PC-3 (cell line): Measurements from ENCODE around the gene LAMA5.

Source experiments
- EZH2 ChIP-seq: fragments of 300-600 bp; sonication (generic); IDR thresholded peaks from one replicate; pipeline ENCODE4 v1.6.1; 2017; ENCODE audit warnings: antibody characterized with exemption, mild to moderate bottlenecking, low read length; ENCODE audit not compliant: unreplicated experiment
- TF ChIP-seq, protein P1 (sequence below): fragments of 300-600 bp; sonication (generic); conservative IDR thresholded peaks from 2 replicates; pipeline ENCODE4 v1.5.1; 2017; ENCODE audit warnings: antibody characterized with exemption, low read depth, mild to moderate bottlenecking, low read length

DNA sequence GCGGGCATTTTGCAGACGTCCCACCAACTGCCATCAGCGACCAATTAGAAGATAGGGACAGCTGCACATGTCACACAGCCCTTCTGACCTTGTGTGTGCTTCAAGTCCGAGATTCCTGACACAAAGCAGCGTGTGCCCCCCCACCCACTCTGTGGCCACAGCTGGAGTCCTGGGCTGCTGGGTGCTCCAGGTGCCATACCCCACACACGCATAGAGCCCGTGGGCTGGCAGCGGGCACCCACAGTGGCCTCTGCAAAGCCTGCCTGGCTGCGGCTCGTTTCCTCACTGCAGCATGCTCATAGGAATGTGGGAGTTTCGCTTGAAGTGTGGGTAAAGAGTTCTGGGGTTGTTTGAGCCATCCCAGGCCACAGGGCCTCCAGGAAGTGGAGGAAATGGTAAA is 66.8 kb downstream of the LAMA5 start:
- TF ChIP-seq, protein P1, sequence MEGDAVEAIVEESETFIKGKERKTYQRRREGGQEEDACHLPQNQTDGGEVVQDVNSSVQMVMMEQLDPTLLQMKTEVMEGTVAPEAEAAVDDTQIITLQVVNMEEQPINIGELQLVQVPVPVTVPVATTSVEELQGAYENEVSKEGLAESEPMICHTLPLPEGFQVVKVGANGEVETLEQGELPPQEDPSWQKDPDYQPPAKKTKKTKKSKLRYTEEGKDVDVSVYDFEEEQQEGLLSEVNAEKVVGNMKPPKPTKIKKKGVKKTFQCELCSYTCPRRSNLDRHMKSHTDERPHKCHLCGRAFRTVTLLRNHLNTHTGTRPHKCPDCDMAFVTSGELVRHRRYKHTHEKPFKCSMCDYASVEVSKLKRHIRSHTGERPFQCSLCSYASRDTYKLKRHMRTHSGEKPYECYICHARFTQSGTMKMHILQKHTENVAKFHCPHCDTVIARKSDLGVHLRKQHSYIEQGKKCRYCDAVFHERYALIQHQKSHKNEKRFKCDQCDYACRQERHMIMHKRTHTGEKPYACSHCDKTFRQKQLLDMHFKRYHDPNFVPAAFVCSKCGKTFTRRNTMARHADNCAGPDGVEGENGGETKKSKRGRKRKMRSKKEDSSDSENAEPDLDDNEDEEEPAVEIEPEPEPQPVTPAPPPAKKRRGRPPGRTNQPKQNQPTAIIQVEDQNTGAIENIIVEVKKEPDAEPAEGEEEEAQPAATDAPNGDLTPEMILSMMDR, result no peak
- TF ChIP-seq EZH2, result no peak
